ENCODE data around the gene PARM1.

The PARM1 gene

GRCh38 chr4:75015627-75016026, 82.7 kb downstream of the PARM1 start:
- Histone ChIP-seq H3K27ac (ENCODE audit: extremely low read depth, low read depth, low read length) (no peak overlapping the region), H3K9me3 (ENCODE audit: control insufficient read depth, insufficient read depth, low read depth, low read length) (no peaks in the 10 kb centered on the region), H3K4me1 (ENCODE audit: control insufficient read depth, insufficient read depth, low read length) (no peaks in the 10 kb centered on the region), H3K36me3 (ENCODE audit: control insufficient read depth in 2 of 2, insufficient read depth in 1 of 2, low read length in 2 of 2) (peaks cover 0 to 12% of the 10 kb centered on the region in 2 experiments; a peak in 1 of 3 replicates), H3K4me3 (ENCODE audit: low read depth, low read length) (no peak overlapping the region)
- TF ChIP-seq PRDM1 (tag by site-specific recombination; IDR thresholded peaks at IDR 0.05) (no peak), ZNF140 (tag by site-specific recombination; IDR thresholded peaks at IDR 0.05) (no peak), GLI4 (tag by site-specific recombination; IDR thresholded peaks at IDR 0.05) (no peak), ZNF837 (tag by site-specific recombination; IDR thresholded peaks at IDR 0.05) (no peak), ZNF48 (tag by site-specific recombination; IDR thresholded peaks at IDR 0.05) (no peak), ZNF555 (tag by site-specific recombination; conservative IDR thresholded peaks at IDR 0.05) (no peak), ZNF175 (tag by site-specific recombination; IDR thresholded peaks at IDR 0.05) (no peak), ZBTB6 (tag by site-specific recombination; IDR thresholded peaks at IDR 0.05) (no peak), KLF7 (tag by site-specific recombination; IDR thresholded peaks at IDR 0.05; ENCODE audit: borderline replicate concordance) (no peak), ZNF132 (tag by site-specific recombination; IDR thresholded peaks at IDR 0.05; ENCODE audit: borderline replicate concordance) (no peak), ZNF626 (tag by site-specific recombination; IDR thresholded peaks at IDR 0.05) (no peak), ZNF114 (tag by site-specific recombination; IDR thresholded peaks at IDR 0.05) (no peak), SP2 (tag by site-specific recombination; IDR thresholded peaks at IDR 0.05) (no peak), GLI2 (tag by site-specific recombination; IDR thresholded peaks at IDR 0.05; ENCODE audit: borderline replicate concordance, low read depth) (no peak), ZFP69B (tag by site-specific recombination; IDR thresholded peaks at IDR 0.05) (no peak), ZNF629 (tag by site-specific recombination; IDR thresholded peaks at IDR 0.05) (no peak), ZNF549 (tag by site-specific recombination; IDR thresholded peaks at IDR 0.05) (no peak), ZNF610 (tag by site-specific recombination; IDR thresholded peaks at IDR 0.05; ENCODE audit: borderline replicate concordance) (no peak), ZNF473 (tag by site-specific recombination; IDR thresholded peaks at IDR 0.05) (no peak)
- TF ChIP-seq, protein P1, sequence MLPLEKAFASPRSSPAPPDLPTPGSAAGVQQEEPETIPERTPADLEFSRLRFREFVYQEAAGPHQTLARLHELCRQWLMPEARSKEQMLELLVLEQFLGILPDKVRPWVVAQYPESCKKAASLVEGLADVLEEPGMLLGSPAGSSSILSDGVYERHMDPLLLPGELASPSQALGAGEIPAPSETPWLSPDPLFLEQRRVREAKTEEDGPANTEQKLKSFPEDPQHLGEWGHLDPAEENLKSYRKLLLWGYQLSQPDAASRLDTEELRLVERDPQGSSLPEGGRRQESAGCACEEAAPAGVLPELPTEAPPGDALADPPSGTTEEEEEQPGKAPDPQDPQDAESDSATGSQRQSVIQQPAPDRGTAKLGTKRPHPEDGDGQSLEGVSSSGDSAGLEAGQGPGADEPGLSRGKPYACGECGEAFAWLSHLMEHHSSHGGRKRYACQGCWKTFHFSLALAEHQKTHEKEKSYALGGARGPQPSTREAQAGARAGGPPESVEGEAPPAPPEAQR (tag by site-specific recombination; IDR thresholded peaks at IDR 0.05): no peak
- ChIA-PET CTCF (no interaction called here), POLR2A (no interaction called here)

GRCh38 chr4:75016472-75016871, 83.6 kb downstream of the PARM1 start:
- no peak for TF ChIP-seq WT1 (tag by site-specific recombination; IDR thresholded peaks at IDR 0.05)
- TF ChIP-seq ZNF707 (tag by site-specific recombination; IDR thresholded peaks at IDR 0.05): no peak
- TF ChIP-seq, protein P2, sequence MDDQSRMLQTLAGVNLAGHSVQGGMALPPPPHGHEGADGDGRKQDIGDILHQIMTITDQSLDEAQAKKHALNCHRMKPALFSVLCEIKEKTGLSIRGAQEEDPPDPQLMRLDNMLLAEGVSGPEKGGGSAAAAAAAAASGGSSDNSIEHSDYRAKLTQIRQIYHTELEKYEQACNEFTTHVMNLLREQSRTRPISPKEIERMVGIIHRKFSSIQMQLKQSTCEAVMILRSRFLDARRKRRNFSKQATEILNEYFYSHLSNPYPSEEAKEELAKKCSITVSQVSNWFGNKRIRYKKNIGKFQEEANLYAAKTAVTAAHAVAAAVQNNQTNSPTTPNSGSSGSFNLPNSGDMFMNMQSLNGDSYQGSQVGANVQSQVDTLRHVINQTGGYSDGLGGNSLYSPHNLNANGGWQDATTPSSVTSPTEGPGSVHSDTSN (CRISPR knock-in tag; IDR thresholded peaks at IDR 0.05): no peak
- TF ChIP-seq ZNF169 (tag by site-specific recombination; IDR thresholded peaks at IDR 0.05): no peak
- ChIA-PET POLR2A (no interaction called here), CTCF (no interaction called here)
- Histone ChIP-seq H3K4me3 (ENCODE audit: low read depth, low read length) (no peak overlapping the region), H3K27ac (ENCODE audit: extremely low read depth, low read depth, low read length) (no peak overlapping the region), H3K9me3 (ENCODE audit: control insufficient read depth, insufficient read depth, low read depth, low read length) (no peaks in the 10 kb centered on the region), H3K36me3 (ENCODE audit: control insufficient read depth in 2 of 2, insufficient read depth in 1 of 2, low read length in 2 of 2) (peaks cover 0 to 12% of the 10 kb centered on the region in 2 experiments; a peak in 1 of 3 replicates), H3K4me1 (ENCODE audit: control insufficient read depth, insufficient read depth, low read length) (no peaks in the 10 kb centered on the region)
